Stimulated activated CD4-positive, alpha-beta T cell treated with anti-CD3 and anti-CD28 coated beads, Interleukin-1b, Interleukin-23, amount 100 ng/mL, for 4 hours (primary cell): Measurements from ENCODE around the gene SEMA4B.
"Not testable (repeated sequence)": the region's sequence is repeated elsewhere in the genome, so short reads cannot be mapped to it uniquely, and the experiment has no call there.

Experiments used
- DNase-seq, 2 donors: peaks; one replicate each; pipeline ENCODE4 v3.0.0-alpha.2; 2020; ENCODE audit warnings: low read depth in 2 of 2

Gene SEMA4B

DNA sequence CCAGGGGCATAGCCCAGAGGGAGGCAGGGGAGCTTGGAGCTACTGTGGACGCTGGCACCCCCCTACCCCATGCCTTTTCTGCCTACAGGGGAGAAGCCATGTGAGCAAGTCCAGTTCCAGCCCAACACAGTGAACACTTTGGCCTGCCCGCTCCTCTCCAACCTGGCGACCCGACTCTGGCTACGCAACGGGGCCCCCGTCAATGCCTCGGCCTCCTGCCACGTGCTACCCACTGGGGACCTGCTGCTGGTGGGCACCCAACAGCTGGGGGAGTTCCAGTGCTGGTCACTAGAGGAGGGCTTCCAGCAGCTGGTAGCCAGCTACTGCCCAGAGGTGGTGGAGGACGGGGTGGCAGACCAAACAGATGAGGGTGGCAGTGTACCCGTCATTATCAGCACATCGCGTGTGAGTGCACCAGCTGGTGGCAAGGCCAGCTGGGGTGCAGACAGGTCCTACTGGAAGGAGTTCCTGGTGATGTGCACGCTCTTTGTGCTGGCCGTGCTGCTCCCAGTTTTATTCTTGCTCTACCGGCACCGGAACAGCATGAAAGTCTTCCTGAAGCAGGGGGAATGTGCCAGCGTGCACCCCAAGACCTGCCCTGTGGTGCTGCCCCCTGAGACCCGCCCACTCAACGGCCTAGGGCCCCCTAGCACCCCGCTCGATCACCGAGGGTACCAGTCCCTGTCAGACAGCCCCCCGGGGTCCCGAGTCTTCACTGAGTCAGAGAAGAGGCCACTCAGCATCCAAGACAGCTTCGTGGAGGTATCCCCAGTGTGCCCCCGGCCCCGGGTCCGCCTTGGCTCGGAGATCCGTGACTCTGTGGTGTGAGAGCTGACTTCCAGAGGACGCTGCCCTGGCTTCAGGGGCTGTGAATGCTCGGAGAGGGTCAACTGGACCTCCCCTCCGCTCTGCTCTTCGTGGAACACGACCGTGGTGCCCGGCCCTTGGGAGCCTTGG lies 27.0 kb downstream of the SEMA4B start:
- no peak for DNase-seq

DNA sequence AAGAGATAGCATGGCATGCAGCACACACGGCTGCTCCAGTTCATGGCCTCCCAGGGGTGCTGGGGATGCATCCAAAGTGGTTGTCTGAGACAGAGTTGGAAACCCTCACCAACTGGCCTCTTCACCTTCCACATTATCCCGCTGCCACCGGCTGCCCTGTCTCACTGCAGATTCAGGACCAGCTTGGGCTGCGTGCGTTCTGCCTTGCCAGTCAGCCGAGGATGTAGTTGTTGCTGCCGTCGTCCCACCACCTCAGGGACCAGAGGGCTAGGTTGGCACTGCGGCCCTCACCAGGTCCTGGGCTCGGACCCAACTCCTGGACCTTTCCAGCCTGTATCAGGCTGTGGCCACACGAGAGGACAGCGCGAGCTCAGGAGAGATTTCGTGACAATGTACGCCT lies 27.8 kb downstream of the SEMA4B start:
- no peak for DNase-seq

DNA sequence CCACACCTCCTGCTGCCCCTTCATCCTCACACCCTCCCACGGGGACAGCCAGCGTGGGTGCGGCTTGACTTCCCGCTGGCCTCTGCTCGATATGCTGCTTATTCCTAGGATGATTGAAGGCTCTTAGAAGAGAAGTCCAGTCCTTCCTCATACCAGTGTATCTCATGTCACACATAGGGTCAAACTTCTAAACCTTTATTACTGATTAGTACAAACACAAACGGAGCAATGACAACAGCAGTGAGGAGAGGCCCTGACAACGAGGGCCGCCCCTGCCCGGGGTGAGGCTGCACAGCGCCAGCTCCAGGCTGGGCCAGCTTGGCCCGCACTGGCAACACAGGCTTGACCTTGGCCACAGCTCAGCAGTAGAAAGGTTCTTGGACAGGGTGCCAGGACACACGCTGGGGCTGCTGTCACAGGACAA lies 29.0 kb downstream of the SEMA4B start:
- DNase-seq: no peak

DNA sequence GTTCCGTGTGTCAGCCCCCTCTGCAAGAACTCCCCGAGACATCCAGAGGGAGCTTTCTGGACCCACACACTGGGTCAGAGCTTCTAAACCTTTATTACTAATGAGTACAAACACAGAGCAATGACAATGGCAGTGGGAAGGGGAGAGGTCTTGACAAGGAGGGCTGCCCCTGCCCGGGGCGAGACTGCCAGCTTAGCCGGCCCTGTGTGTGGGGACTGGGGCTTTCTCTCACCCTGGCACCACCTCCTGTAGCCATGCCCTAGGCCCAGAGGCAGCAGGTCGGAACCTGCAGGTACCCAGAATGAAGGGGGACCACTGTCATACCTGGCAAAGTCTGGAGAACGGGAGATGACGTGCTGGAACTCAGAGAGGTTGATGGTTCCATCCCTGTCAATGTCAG lies 29.5 kb downstream of the SEMA4B start:
- DNase-seq: no peak

DNA sequence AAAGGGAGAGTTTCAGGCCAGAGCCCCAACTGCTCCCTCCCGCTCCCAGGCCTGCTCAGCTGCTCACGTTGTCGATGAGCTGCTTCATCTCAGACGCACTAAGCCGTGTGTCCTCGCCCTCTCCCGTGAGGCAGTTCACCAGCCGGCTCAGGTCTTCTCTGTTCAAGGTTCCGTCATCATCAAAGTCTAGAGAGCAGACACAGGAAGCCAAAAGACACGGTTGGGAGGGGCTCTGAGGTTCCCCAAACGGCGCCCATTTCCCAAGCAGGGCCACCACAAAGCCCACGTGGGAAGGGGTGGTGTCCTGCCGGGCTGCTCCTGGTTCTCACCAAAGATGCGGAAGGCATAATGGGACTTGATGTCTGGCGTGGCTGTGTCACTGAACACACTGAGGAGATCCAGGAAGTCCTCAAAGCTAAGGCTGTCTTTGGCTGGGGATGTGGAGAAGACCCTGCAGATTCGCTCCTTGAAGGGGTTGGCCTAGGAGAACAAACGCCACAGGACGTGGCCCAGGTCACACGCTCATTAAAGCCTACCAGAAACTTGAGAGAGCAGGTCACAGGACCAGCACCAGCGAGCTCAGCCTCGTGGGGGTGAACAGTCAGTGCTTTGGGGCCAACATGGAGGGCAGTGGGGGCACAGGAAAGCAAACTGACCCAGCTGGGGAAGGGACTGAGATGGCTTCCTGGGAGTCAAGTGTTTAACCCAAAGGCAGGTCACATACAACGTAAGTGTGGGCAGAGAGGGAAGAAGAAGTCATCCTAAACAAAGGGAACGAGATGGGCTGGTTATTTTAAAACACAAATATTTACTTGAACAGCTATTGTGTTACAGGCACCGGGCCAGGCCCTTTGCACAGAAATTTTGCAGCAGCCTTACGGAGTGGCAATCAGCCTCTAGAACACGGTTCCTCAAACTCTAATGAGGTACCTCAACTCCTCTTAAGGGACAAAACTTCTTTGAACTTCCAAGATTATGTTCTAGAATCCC lies 30.2 kb downstream of the SEMA4B start:
- peak; percentile 32 to 54 for DNase-seq

DNA sequence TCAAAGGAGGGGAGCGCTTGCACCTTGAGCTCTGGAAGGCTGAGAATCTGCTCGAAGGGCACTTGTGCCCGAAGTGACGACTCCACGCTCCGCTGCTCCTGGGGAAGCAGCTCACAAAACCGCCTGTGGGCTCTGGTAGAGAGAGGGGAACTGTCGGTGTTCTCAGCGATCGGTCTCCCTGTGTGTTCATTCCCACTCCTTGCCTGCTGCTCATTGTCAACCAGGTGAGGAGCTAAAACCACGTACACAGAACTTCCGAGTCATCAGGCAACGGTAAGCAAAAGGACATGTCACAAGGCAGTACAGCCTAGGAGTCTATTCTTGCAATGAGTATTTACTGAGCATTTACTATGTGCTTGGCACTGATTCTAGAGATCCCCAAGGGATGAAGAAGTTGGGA lies 31.1 kb downstream of the SEMA4B start:
- DNase-seq: no peak

DNA sequence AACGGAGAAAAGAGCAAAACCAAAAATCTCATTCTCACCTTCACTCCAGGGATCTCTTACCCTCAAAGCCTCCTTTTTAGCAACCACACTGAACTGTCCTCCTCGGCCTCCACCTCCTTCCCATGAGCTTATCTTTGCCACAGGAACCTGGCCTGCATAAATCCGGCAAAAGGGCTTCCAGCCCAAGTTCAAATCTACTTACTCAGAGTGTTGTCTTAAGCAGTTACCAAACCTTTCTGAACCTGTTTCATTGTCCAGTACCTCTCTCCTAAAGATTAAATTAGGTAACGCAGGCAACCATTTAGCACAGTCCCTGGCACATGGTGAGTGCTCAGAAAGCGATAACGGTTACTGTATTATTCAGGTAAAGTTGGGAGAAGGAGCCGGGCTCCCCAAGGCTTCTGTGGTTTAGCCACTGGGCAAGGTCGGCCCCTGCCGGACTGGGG lies 31.8 kb downstream of the SEMA4B start:
- no peak for DNase-seq

DNA sequence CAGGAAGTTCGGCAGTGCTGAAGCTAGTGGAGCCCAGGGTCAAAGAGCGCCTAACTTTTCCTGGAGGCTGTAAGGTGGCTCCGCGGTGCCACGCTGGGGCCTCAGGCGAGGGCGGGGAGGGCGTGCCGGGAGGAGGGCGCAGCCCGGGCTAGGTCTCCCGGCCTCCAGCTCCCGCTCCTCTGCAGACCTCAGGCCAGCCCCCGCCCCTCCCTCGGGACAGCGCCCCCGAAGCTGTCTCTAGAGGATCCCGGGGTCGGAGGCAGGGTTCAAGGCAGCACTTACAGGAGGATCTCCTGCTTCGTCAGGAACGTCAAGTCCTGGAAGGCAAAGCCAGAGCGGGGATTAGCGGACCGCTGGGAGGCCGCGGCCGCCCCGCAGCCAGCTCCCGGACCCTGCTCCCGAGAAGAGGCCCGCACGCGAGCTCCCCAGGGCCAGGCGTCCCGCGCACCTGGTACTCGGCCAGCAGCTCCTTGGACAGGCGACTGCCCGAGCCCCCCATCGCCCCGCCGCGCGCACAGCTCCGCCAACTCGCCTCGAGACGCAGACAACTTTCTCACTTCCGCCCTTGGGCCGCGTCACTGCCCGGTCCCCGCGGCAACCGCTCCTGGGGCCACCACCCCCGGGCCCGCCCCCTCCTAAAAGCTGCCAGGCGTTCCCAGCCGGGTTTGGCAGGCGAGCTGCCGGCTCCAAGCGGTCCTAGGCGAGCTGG lies 32.4 kb downstream of the SEMA4B start, which contains the start of gene CIB1:
TSS of gene CIB1 (minus strand) at position 555 of the 709 bp plus-strand sequence. CDS start at position 499, 56 bp downstream.
- peak; percentile 38 to 96 for DNase-seq

DNA sequence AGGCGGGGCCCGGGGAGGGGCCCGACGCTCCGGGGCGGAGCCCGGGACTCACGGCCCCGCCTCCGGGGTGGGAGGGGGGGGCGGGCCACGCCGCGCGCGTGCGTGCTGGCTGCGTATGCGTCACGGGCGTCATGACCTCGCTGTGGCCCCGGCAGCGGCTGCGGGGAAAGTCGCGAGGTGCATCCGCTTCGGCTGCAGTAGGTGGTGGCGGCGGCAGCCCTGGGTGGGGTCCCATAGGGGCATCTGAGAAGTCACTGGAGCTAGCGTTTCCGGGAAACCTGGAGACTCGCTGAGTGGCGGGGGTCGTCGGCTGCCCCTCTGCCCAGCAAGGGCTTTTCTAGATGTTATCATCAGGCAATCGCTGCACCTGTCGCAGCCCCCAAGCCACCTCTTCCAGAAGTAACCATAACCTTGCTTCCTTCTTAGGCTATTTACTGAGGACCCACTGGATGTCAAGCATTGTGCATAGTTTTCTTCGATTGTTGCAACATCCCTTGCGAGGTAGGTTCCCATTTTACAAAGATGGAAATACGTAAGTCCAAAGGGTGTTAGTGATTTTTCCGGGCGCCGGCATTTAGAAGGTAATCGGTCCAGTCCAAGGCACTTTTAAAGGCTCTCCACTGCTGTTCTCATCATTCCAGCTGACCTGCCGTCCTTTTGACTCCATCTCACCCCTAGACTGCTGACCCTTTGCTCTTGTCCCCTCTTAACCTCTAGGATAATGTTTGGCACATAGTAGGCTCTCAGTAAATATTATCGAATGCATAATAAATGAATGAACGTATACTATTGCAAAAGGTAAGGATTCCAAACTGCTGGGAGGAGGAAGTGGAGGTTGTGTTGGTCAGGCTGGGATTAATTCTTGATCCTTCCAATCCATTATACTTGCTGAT lies 33.2 kb downstream of the SEMA4B start, which contains the start of gene GDPGP1:
TSS of gene GDPGP1 (plus strand) at position 114 of the 893 bp plus-strand sequence. CDS start 6,700 bp downstream, outside the sequence.
- peak in 1 of 2 donors; percentile 91 for DNase-seq

DNA sequence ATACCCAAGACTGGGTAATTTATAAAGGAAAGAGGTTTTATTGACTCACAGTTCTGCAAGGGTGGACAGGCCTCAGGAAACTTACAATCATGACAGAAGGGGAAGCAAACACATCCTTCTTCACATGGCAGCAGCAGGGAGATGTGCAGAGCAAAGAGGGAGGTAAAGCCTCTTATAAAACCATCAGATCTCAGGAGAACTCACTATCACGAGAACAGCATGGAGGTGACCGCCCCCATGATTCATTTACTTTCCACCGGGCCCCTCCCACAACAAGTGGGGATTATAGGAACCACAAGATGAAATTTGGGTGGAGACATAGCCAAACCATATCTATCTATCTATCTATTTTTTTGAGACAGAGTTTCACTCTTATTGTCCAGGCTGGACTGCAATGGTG lies 38.2 kb downstream of the SEMA4B start:
- no peak for DNase-seq

DNA sequence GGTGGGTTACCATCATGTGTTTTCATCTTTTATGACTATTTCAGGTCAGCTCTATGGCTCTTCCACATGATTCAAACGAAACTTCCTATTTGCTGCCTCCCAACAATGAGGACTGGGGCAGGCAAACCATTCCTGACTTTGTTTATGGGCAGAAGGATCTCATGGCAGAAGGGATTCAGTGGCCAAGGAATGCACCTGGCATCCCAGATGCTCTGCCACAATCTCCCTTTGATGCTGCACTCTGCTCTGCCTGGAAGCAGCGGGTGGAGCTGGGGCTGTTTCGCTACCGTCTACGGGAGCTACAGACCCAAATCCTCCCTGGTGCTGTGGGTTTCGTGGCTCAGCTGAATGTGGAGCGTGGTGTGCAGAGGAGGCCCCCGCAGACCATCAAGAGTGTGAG lies 39.7 kb downstream of the SEMA4B start:
- no peak for DNase-seq

DNA sequence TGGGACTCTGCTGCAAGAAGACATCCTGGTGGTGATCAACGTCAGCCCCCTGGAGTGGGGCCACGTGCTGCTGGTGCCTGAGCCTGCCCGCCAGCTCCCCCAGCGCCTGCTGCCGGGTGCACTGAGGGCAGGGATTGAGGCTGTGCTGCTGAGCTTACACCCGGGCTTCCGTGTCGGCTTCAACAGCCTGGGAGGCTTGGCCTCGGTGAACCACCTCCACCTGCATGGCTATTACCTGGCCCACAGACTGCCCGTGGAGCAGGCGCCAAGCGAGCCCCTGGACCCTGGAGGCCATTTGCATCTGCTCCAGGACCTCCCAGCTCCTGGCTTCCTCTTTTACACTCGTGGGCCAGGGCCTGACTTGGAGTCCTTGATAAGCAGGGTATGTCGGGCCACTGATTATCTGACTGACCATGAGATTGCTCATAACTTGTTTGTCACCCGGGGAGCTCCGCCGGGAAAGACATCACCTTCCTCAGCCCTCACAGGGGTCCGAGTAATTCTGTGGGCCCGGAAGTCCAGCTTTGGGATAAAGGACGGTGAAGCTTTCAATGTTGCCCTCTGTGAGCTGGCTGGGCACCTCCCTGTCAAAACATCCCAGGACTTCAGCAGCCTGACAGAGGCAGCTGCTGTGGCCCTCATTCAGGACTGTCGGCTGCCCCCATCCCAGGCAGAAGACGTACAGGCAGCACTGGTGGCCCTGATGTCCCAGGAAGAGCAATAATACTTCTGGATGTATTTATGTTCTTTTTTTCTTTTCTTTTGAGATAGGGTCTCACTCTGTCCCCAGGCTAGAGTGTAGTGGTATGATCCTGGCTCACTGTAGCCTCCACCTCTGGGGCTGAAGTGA lies 40.4 kb downstream of the SEMA4B start:
- no peak for DNase-seq

DNA sequence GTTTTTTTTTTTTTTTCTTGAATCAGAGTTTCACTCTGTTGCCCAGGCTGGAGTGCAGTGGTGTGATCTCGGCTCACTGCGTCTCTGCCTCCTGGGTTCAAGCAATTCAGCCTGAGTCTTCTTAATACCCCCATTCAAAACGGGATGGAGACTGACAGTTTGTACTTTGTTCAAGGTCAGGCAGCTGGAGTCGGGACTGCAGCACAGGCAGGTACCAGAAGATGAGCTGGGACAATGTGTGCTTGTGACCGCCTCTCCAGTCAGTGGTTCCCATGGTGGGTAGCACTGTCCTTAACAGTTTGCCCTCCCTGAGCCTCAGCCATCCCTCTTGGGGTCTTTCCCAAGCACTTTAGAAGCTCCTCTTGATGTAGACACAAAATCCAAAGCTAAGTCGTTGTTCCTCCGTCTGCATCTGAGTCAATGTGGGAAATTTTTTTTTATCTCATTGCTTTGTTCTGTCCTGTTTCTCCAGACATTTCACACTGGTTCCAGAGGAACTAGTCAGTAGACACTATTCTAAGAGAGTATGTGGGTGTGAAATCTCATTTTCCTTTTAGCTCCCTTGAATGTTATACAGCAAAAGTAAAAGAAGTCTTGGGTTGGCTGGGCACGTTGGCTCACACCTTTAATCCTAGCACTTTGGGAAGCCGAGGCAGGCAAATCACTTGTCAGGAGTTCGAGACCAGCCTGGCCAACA lies 43.0 kb downstream of the SEMA4B start:
- DNase-seq: no peak

DNA sequence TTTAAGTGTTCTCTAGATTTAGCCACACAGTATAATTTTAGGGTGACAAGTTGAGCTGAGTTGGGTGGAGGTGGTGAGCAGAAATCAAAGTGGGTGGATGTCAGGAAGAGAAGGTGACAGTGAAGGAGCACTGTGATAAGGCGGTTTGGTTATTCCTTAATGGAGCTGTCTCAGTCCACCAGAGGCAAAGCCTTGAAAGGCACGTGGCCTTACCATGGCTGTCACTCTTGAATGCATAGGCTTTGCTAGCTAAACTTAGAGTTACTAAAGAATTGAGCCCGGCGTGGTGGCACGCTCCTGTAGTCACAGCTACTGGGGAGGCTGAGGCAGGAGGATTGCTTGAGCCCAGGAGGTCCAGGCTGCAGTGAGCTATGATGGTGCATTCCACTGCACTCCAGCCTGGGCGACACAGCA lies 47.7 kb downstream of the SEMA4B start:
- DNase-seq: no peak

DNA sequence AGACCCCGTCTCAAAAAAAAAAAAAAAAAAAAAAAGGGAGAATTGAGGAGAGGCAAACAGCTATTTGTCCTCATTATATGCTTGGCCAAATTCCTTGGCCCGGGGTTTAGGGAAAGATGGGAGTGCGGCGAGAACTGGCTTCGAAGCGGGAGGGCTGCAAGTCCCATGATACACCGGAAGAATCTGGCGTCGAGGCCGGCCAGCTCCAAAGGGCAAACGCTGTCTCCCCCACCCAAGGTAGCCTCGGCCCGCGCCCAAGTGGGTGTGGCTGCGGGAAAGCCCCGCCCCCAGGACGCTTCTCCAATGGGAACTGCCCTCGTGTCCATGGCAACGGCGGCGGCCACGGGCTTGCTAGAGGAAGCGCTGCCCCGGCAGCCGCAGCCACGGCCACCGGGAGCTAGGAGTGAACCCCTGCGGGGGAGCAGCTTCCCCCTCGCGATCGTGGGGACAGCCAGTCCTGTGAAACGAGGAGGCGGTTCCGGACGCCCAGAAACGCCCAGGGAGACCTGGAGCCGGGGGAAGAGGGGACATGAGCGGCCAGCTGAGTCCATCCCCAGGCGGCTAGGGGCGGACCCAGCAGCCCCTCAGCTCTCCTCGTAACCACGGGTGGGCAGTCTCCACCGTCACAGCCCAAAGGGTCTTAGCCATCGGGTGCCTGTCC lies 48.2 kb downstream of the SEMA4B start, which contains the start of gene TTLL13:
TSS of gene TTLL13 (plus strand) at position 354 of the 661 bp plus-strand sequence. CDS start 1,075 bp downstream, outside the sequence.
- peak; percentile 42 to 83 for DNase-seq

DNA sequence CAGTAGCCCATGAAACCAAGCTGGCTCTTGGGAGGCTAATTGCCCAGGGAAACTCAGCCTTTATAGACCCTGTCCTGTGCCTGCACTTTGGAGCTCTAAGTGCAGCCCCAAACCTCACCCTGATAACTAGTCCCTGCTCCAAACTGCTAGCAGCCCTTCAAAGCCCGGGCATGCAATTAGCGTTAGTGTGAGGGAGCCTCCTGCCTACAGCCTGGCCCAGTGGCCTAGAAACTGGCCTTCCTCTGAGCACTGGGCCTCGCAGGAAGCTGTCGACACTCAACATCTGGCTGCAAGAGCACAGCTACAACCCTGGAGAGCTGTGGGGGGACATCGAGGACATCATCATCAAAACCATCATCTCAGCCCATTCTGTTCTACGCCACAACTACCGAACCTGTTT lies 56.6 kb downstream of the SEMA4B start:
- DNase-seq: no peak

DNA sequence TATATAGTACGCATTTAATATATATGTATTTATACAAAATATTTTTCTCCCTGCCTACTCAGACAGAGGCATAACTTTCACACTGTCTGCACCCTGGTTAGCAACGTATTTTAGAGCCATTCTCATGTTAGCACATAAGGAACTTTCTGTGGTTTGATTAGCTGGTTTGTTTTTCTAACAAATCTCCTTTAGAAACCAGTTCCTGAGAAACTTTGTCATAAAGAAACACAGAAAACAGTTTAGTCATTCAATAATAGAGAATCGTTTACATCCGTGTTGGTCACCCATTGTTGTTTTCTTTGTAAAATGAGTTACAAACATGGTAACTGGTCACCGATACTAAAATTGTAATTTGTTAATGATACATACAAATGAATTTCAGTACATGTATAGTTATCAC lies 58.4 kb downstream of the SEMA4B start:
- DNase-seq: no peak

DNA sequence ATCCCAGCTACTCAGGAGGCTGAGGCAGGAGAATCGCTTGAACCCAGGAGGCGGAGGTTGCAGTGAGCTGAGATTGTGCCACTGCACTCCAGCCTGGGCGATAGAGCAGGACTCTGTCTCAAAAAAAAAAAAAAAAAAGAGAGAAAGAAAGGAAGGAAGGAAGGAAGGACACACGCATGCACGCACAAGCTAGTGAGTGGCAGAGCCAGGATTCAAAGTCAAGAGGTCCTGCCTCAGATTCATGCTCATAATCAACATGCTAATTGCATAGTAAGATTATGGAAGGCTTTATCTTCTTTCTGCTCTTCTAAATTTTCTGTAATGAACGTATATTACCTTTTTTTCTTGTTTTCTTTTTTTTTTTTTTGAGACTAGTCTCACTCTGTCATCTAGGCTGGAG lies 59.6 kb downstream of the SEMA4B start:
- not testable (repeated sequence) for DNase-seq
